Measurements from ENCODE around the gene DTNB.

DTNB gene

DNA sequence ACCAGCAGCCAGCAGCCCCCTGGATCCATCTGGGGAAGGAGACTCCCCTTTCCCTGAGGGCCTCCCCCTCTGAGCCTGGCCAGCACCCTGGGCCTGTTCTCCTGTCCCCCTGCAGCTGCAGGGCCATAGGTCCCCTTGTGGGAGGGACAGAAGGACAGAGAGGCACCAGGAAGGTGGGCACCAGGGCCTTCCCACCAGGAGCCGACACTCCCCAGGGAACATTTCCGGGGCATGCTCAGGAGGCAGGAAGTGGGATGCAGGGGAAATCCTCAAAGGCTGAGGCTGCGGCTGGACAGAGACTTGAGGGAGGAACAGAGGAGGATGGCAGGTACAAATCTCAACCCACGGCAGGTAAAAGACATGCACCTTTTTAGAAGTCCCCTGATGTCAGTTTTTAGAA is 317.3 kb downstream of the DTNB start:
- ChIA-PET POLR2A (no interaction called here), CTCF (no interaction called here)

DNA sequence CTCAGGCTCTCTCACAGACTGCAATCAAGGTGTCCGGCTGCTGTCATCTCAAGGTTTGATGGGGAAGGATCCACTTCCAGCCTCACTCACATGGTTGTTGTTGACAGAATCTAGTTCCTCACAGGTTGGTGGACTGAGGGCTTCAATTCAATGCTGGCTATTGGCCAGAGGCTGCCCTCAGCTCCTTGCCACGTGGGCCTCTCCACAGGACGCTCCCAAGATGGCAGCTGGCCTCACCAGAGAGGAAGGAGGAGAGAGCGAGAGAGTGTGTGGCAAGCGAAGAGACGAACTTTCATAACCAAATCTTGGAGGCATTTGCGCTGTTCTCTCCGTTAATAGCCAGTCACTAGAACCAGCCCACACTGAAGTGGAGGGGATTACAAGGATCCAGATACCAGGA is 318.1 kb downstream of the DTNB start:
- Histone ChIP-seq H3K4me3 (ENCODE audit: low read depth, low read length) (no peak overlapping the region), H3K4me1 (ENCODE audit: control insufficient read depth, insufficient read depth, low read length) (no peaks in the 10 kb centered on the region), H3K36me3 (ENCODE audit: control insufficient read depth in 2 of 2, insufficient read depth in 1 of 2, low read length in 2 of 2) (no peaks in the 10 kb centered on the region), H3K9me3 (ENCODE audit: control insufficient read depth, insufficient read depth, low read depth, low read length) (no peaks in the 10 kb centered on the region), H3K27ac (ENCODE audit: extremely low read depth, low read depth, low read length) (no peak overlapping the region)
- ChIA-PET POLR2A (no interaction called here), CTCF (interaction anchor here (0.8 kb wide), 1 partner anchor 8 kb away, joined by 4 read pairs; no protein-coding TSS in a partner anchor)
- TF ChIP-seq ZNF571 (tag by site-specific recombination; IDR thresholded peaks at IDR 0.05) = no peak

More for the DNA sequence above, 317.3 kb downstream of the DTNB start:
- no peaks in the 10 kb centered on the region for H3K9me3 ChIP-seq (ENCODE audit: control insufficient read depth, insufficient read depth, low read depth, low read length)
- no peak overlapping the region for H3K4me3 ChIP-seq (ENCODE audit: low read depth, low read length)
- H3K27ac ChIP-seq (ENCODE audit: extremely low read depth, low read depth, low read length) = no peak overlapping the region
- no peak for TF ChIP-seq ZNF488 (tag by site-specific recombination; IDR thresholded peaks at IDR 0.05)
- TF ChIP-seq, protein P1, sequence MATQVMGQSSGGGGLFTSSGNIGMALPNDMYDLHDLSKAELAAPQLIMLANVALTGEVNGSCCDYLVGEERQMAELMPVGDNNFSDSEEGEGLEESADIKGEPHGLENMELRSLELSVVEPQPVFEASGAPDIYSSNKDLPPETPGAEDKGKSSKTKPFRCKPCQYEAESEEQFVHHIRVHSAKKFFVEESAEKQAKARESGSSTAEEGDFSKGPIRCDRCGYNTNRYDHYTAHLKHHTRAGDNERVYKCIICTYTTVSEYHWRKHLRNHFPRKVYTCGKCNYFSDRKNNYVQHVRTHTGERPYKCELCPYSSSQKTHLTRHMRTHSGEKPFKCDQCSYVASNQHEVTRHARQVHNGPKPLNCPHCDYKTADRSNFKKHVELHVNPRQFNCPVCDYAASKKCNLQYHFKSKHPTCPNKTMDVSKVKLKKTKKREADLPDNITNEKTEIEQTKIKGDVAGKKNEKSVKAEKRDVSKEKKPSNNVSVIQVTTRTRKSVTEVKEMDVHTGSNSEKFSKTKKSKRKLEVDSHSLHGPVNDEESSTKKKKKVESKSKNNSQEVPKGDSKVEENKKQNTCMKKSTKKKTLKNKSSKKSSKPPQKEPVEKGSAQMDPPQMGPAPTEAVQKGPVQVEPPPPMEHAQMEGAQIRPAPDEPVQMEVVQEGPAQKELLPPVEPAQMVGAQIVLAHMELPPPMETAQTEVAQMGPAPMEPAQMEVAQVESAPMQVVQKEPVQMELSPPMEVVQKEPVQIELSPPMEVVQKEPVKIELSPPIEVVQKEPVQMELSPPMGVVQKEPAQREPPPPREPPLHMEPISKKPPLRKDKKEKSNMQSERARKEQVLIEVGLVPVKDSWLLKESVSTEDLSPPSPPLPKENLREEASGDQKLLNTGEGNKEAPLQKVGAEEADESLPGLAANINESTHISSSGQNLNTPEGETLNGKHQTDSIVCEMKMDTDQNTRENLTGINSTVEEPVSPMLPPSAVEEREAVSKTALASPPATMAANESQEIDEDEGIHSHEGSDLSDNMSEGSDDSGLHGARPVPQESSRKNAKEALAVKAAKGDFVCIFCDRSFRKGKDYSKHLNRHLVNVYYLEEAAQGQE (tag by site-specific recombination; IDR thresholded peaks at IDR 0.05) = no peak
- TF ChIP-seq PRDM6 (tag by site-specific recombination; IDR thresholded peaks at IDR 0.05) = no peak
- TF ChIP-seq HIC1 (tag by site-specific recombination; IDR thresholded peaks at IDR 0.05) = no peak
- peak; percentile 69 for TF ChIP-seq ZNF341 (tag by site-specific recombination; IDR thresholded peaks at IDR 0.05; ENCODE audit: low read depth)
- no peaks in the 10 kb centered on the region for H3K4me1 ChIP-seq (ENCODE audit: control insufficient read depth, insufficient read depth, low read length)
- H3K36me3 ChIP-seq (ENCODE audit: control insufficient read depth in 2 of 2, insufficient read depth in 1 of 2, low read length in 2 of 2) = no peaks in the 10 kb centered on the region

DNA sequence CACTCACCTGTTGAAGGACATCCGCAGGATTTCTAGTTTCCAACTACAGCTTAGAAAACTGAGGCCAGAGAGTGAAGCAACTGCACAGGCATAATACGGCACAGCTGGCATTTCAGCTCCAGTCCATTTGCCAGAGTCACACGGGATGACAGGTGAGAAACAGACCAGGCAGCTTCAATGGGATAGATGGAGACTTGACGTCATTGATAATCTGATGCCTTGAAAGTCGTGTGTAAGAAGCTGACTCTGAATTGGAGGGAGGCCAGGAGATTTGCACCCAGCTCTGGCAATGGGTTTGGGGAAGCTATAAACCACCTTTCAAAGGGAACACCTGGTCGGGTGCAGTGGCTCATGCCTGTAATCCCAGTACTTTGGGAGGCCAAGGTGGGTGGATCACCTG is 319.3 kb downstream of the DTNB start:
- no peak for TF ChIP-seq ZNF202 (tag by site-specific recombination; IDR thresholded peaks at IDR 0.05; ENCODE audit: borderline replicate concordance)
- peak; percentile 54; the same call in 1 of the 2 replicates for TF ChIP-seq SCRT2 (tag by site-specific recombination; IDR thresholded peaks at IDR 0.05)
- Histone ChIP-seq H3K4me1 (ENCODE audit: control insufficient read depth, insufficient read depth, low read length) (no peaks in the 10 kb centered on the region), H3K36me3 (ENCODE audit: control insufficient read depth in 2 of 2, insufficient read depth in 1 of 2, low read length in 2 of 2) (no peaks in the 10 kb centered on the region), H3K4me3 (ENCODE audit: low read depth, low read length) (no peak overlapping the region), H3K9me3 (ENCODE audit: control insufficient read depth, insufficient read depth, low read depth, low read length) (no peaks in the 10 kb centered on the region), H3K27ac (ENCODE audit: extremely low read depth, low read depth, low read length) (no peak overlapping the region)
- POLR2A ChIA-PET = no interaction called here
- CTCF ChIA-PET = interaction anchor here (0.7 kb wide), 1 partner anchor 20 kb away, joined by 3 read pairs; no protein-coding TSS in a partner anchor

DNA sequence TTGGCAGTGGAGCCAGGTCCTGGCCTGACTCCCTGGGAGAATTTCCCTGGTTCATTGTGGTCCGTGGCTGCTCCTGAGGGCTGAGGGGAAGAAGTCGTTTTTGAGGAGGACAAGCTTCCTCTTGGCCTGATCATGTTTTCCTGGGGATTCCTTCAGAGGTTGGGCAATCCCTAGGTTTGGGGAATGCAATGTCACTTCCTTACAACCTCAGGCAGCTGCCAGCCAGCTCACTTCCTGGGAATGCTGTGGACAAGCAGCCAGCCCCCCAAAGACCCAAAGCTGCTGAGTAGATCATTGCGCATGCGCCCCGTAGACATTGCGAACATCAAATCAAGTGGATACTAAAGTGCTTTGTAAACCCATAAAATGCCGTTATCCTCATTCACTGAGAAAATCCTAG is 324.0 kb downstream of the DTNB start:
- Histone ChIP-seq H3K36me3 (ENCODE audit: control insufficient read depth in 2 of 2, insufficient read depth in 1 of 2, low read length in 2 of 2) (no peaks in the 10 kb centered on the region), H3K4me1 (ENCODE audit: control insufficient read depth, insufficient read depth, low read length) (peaks cover 6% of the 10 kb centered on the region; the same call in 1 of the 2 replicates), H3K4me3 (ENCODE audit: low read depth, low read length) (no peak overlapping the region), H3K9me3 (ENCODE audit: control insufficient read depth, insufficient read depth, low read depth, low read length) (no peaks in the 10 kb centered on the region), H3K27ac (ENCODE audit: extremely low read depth, low read depth, low read length) (no peak overlapping the region)
- ChIA-PET CTCF (interaction anchor here (0.6 to 3.2 kb wide), 4 partner anchors 9 to 522 kb away, joined by 3 to 17 read pairs (median 4); no protein-coding TSS in a partner anchor), POLR2A (no interaction called here)
- TF ChIP-seq ZEB2 (tag by site-specific recombination; IDR thresholded peaks at IDR 0.05) = no peak
- TF ChIP-seq ZNF704 (tag by site-specific recombination; IDR thresholded peaks at IDR 0.05) = no peak
- no peak for TF ChIP-seq ZNF426 (tag by site-specific recombination; IDR thresholded peaks at IDR 0.05)
- TF ChIP-seq ZNF837 (tag by site-specific recombination; IDR thresholded peaks at IDR 0.05) = no peak
- no peak for TF ChIP-seq ZNF19 (tag by site-specific recombination; IDR thresholded peaks at IDR 0.05; ENCODE audit: low read depth)
- TF ChIP-seq FEZF1 (tag by site-specific recombination; IDR thresholded peaks at IDR 0.05) = no peak
- TF ChIP-seq ZNF239 (tag by site-specific recombination; IDR thresholded peaks at IDR 0.05) = no peak
- no peak for TF ChIP-seq ZNF433 (tag by site-specific recombination; IDR thresholded peaks at IDR 0.05; ENCODE audit: low read depth)
- no peak for TF ChIP-seq ZNF561 (tag by site-specific recombination; IDR thresholded peaks at IDR 0.05; ENCODE audit: borderline replicate concordance)
- TF ChIP-seq ZNF155 (tag by site-specific recombination; IDR thresholded peaks at IDR 0.05) = no peak
- no peak for TF ChIP-seq ZBTB7A (tag by site-specific recombination; IDR thresholded peaks at IDR 0.05; ENCODE audit: low read depth)
